GM18907 (cell line): ENCODE measurements around the gene PDZRN4.
"Not testable (repeated sequence)": the region's sequence is repeated elsewhere in the genome, so short reads cannot be mapped to it uniquely, and the experiment has no call there.

ENCODE experiments used
- ATAC-seq: cut with Tn5 transposase; IDR thresholded peaks from one replicate; pipeline ENCODE4 v1.9.1; 2021; ENCODE audit warnings: mild to moderate bottlenecking, moderate library complexity; ENCODE audit not compliant: unreplicated experiment

Gene PDZRN4

GRCh38 chr12:41545761-41546160, 357.6 kb downstream of the PDZRN4 start:
- ATAC-seq: no peak

- not testable (repeated sequence) for ATAC-seq
Observed at GRCh38 chr12:41547071-41547470, 359.0 kb downstream of the PDZRN4 start.

GRCh38 chr12:41548926-41549325, 360.8 kb downstream of the PDZRN4 start:
- no peak for ATAC-seq

GRCh38 chr12:41552588-41552987, 364.5 kb downstream of the PDZRN4 start:
- no peak for ATAC-seq

- ATAC-seq: no peak
Observed at GRCh38 chr12:41556176-41556575, 368.1 kb downstream of the PDZRN4 start.

- no peak for ATAC-seq
Observed at GRCh38 chr12:41557344-41557743, 369.2 kb downstream of the PDZRN4 start.

- ATAC-seq: no peak
Observed at GRCh38 chr12:41558671-41559070, 370.6 kb downstream of the PDZRN4 start.

GRCh38 chr12:41563051-41563450, 374.9 kb downstream of the PDZRN4 start:
- no peak for ATAC-seq

- ATAC-seq: no peak
Observed at GRCh38 chr12:41564816-41565215, 376.7 kb downstream of the PDZRN4 start.

GRCh38 chr12:41566703-41567102, 378.6 kb downstream of the PDZRN4 start:
- no peak for ATAC-seq

GRCh38 chr12:41573445-41573844, 385.3 kb downstream of the PDZRN4 start:
- no peak for ATAC-seq

- no peak for ATAC-seq
Observed at GRCh38 chr12:41576925-41577324, 388.8 kb downstream of the PDZRN4 start.

GRCh38 chr12:41577995-41578394, 389.9 kb downstream of the PDZRN4 start:
- no peak for ATAC-seq

GRCh38 chr12:41585784-41586183, 397.7 kb downstream of the PDZRN4 start:
- ATAC-seq: no peak

GRCh38 chr12:41587574-41587973, 399.5 kb downstream of the PDZRN4 start:
- ATAC-seq: no peak

GRCh38 chr12:41589878-41590277, 401.8 kb downstream of the PDZRN4 start:
- ATAC-seq: no peak

GRCh38 chr12:41596190-41596589, 408.1 kb downstream of the PDZRN4 start:
- no peak for ATAC-seq

GRCh38 chr12:41604830-41605229, 416.7 kb downstream of the PDZRN4 start:
- no peak for ATAC-seq

- ATAC-seq: peak; percentile 92
Observed at GRCh38 chr12:41605545-41606305, 417.6 kb downstream of the PDZRN4 start.

- no peak for ATAC-seq
Observed at GRCh38 chr12:41606468-41607445, 418.6 kb downstream of the PDZRN4 start.

- ATAC-seq: no peak
Observed at GRCh38 chr12:41612892-41613557, 424.9 kb downstream of the PDZRN4 start.
